Measurements from ENCODE around the gene EFNA1. TPM values are rescaled to one million over a fixed set of nuclear protein-coding genes. Genes with fewer than 3 reads are reported as not detected.

EFNA1 gene
- total and polyA plus RNA-seq, 4 donors, result 58.6 to 236 (median 179) TPM

- DNase-seq (ENCODE audit: low spot score), result no peak
- peaks cover 0 to 21% (median 15%) of the 10 kb centered on the region in 4 donors for H3K4me1 ChIP-seq (ENCODE audit: control insufficient read depth in 4 of 4, insufficient read depth in 4 of 4, low read length in 3 of 4)
- no peak overlapping the region for H3K4me3 ChIP-seq (ENCODE audit: low read depth in 1 of 3, low read length in 3 of 3)
- peaks cover 0 to 3% (median 0%) of the 10 kb centered on the region in 4 donors for H3K27me3 ChIP-seq (ENCODE audit: control insufficient read depth in 4 of 4, insufficient read depth in 4 of 4, low read length in 3 of 4)
- H3K9me3 ChIP-seq (ENCODE audit: control insufficient read depth in 4 of 4, low read length in 3 of 4), result no peaks in the 10 kb centered on the region
- TF ChIP-seq RAD21 (IDR thresholded peaks at IDR 0.05) (no peak), EGR1 (IDR thresholded peaks at IDR 0.05; ENCODE audit: low read depth in 2 of 2) (no peak), GABPA (IDR thresholded peaks at IDR 0.05 in 1 of 2, conservative IDR thresholded peaks at IDR 0.05 in 1 of 2) (no peak), RXRA (IDR thresholded peaks at IDR 0.05) (no peak), FOXA1 (IDR thresholded peaks at IDR 0.05) (no peak), ZBTB33 (IDR thresholded peaks at IDR 0.05) (no peak), ATF3 (IDR thresholded peaks at IDR 0.05) (no peak), FOXA2 (IDR thresholded peaks at IDR 0.05) (no peak), JUND (IDR thresholded peaks at IDR 0.05) (no peak), REST (IDR thresholded peaks at IDR 0.05) (no peak), SP1 (IDR thresholded peaks at IDR 0.05) (no peak), YY1 (IDR thresholded peaks at IDR 0.05) (no peak), MAX (IDR thresholded peaks at IDR 0.05) (no peak), TAF1 (conservative IDR thresholded peaks at IDR 0.05) (no peak), HNF4G (IDR thresholded peaks at IDR 0.05) (no peak), HNF4A (conservative IDR thresholded peaks at IDR 0.05) (no peak), CTCF (IDR thresholded peaks at IDR 0.05; ENCODE audit: low read depth, low read length, missing input control) (no peak), NR2F2 (IDR thresholded peaks at IDR 0.05) (no peak)
- no peak overlapping the region for H3K27ac ChIP-seq (ENCODE audit: low read depth in 1 of 2, low read length in 2 of 2)
- peaks cover 0 to 11% (median 5%) of the 10 kb centered on the region in 4 donors for H3K36me3 ChIP-seq (ENCODE audit: control insufficient read depth in 4 of 4, insufficient read depth in 3 of 4, low read depth in 1 of 4, low read length in 3 of 4)
- WGBS, result 96% methylated on average over 7 of the region's 7 CpGs
- no peak overlapping the region for H3K9ac ChIP-seq (ENCODE audit: low read depth in 1 of 2, low read length in 2 of 2)
These were observed 43.1 kb downstream of the EFNA1 start for GRCh38 chr1:155170806-155171205.

All from liver (tissue), 9 donors.